Right atrium auricular region (tissue), 2 donors: Measurements from ENCODE around the gene WNK2. TPM values are rescaled to one million over a fixed set of nuclear protein-coding genes. Genes with fewer than 3 reads are reported as not detected.

Source experiments
- DNase-seq: peaks from one replicate; pipeline ENCODE4 v3.0.0-alpha.2; 2019; ENCODE audit warnings: low spot score
- H3K27ac ChIP-seq, 2 donors: fragments of 200-600 bp; sonication (generic); 1 replicate in 1 of 2; 2 replicates in 1 of 2; pipeline ENCODE4 v1.5.1; 2016 to 2019
- H3K27me3 ChIP-seq, 2 donors: fragments of 200-600 bp; sonication (generic); one replicate each; pipeline versions ENCODE4 v1.5.1 to v1.6.0; 2017 to 2019
- H3K36me3 ChIP-seq: fragments of 200-600 bp; sonication (generic); one replicate; pipeline ENCODE4 v1.5.1; 2016
- H3K4me1 ChIP-seq, 2 donors: fragments of 200-600 bp; sonication (generic); one replicate each; pipeline versions ENCODE4 v1.5.1 to v1.6.0; 2017 to 2019
- H3K4me3 ChIP-seq, 2 donors: fragments of 200-600 bp; sonication (generic); 1 replicate in 1 of 2; 2 replicates in 1 of 2; pipeline ENCODE4 v1.5.1; 2017 to 2019; ENCODE audit warnings: mild to moderate bottlenecking in 1 of 2, moderate library complexity in 1 of 2
- H3K9me3 ChIP-seq, 2 donors: fragments of 200-600 bp; sonication (generic); one replicate each; pipeline ENCODE4 v1.5.1; 2019
- CTCF ChIP-seq, 2 donors: fragments of 200-600 bp; sonication (generic); IDR thresholded peaks; one replicate each; pipeline ENCODE4 v1.5.1; 2019; ENCODE audit warnings: antibody characterized with exemption in 2 of 2
- total RNA-seq, 2 donors: library from RNA; depleted of rRNA; stranded (reverse); fragments of >200 nt; gene quantifications; one replicate each; pipeline ENCODE4 v1.1.0, GENCODE V29; 2016

Gene WNK2
- total RNA-seq, 2 donors from 2014 or later, result 61.4 to 132 TPM

GRCh38 chr9:93167838-93168237 lies 16.1 kb upstream of the WNK2 start:
- Histone ChIP-seq H3K9me3 (no peaks in the 10 kb centered on the region), H3K4me3 (no peak overlapping the region), H3K27ac (no peak overlapping the region), H3K27me3 (no peaks in the 10 kb centered on the region), H3K36me3 (no peaks in the 10 kb centered on the region), H3K4me1 (no peaks in the 10 kb centered on the region)
- DNase-seq, result no peak
- no peak for TF ChIP-seq CTCF (IDR thresholded peaks at IDR 0.05)

- H3K4me1 ChIP-seq, result no peaks in the 10 kb centered on the region
- H3K27me3 ChIP-seq, result no peaks in the 10 kb centered on the region
- no peak overlapping the region for H3K4me3 ChIP-seq
- no peak overlapping the region for H3K27ac ChIP-seq
- no peaks in the 10 kb centered on the region for H3K9me3 ChIP-seq
- no peaks in the 10 kb centered on the region for H3K36me3 ChIP-seq
- TF ChIP-seq CTCF (IDR thresholded peaks at IDR 0.05), result no peak
- no peak for DNase-seq
Observed at GRCh38 chr9:93168581-93168980, 15.4 kb upstream of the WNK2 start.

DNA sequence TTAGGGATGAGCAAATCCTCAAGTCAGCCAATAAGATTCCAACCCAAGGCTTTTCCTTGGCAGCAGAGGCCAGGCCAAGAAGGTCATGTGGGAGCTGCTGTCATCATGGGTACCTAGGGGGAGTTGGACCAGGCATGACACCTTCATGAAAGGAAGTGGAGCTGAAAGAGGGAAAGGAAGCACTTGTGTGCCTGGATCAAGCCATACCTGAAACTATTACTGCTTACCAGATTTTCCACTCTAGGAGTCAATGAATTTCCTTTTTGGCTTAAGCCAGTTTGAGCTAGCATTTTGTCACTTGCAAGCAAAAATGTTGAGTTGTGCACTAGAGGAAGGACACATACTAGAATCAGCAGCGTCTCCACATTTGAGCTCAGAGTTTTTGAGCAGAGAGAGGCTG lies 14.5 kb upstream of the WNK2 start:
- H3K9me3 ChIP-seq, result no peaks in the 10 kb centered on the region
- TF ChIP-seq CTCF (IDR thresholded peaks at IDR 0.05), result no peak
- H3K4me3 ChIP-seq, result no peak overlapping the region
- H3K27me3 ChIP-seq, result no peaks in the 10 kb centered on the region
- H3K36me3 ChIP-seq, result no peaks in the 10 kb centered on the region
- no peak for DNase-seq
- H3K27ac ChIP-seq, result no peak overlapping the region
- H3K4me1 ChIP-seq, result no peaks in the 10 kb centered on the region

DNA sequence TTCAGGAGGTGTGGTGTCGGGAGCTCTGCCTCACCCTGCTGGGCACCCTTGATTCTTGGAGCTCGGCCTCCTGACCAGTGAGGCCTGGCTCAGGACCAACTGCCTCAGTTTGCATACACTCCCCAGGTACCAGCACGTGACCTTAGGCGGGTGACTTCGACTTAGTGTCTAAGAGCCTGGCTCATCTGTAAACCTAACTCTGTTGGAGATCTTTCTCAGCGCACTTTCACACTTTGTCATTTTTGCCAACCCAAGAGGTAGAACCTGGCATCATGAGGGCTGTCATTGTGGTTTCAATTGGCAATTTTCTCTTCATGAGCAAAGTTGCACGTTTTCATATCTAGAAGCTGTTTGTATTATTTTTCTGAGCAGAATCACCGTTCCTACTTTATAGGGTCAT lies 13.4 kb upstream of the WNK2 start:
- H3K27ac ChIP-seq, result no peak overlapping the region
- H3K4me3 ChIP-seq, result no peak overlapping the region
- DNase-seq, result no peak
- no peaks in the 10 kb centered on the region for H3K9me3 ChIP-seq
- no peak for TF ChIP-seq CTCF (IDR thresholded peaks at IDR 0.05)
- H3K4me1 ChIP-seq, result no peaks in the 10 kb centered on the region
- H3K36me3 ChIP-seq, result no peaks in the 10 kb centered on the region
- H3K27me3 ChIP-seq, result no peaks in the 10 kb centered on the region

GRCh38 chr9:93171261-93171990 lies 12.5 kb upstream of the WNK2 start:
- no peaks in the 10 kb centered on the region for H3K27me3 ChIP-seq
- TF ChIP-seq CTCF (IDR thresholded peaks at IDR 0.05), result no peak
- no peak overlapping the region for H3K4me3 ChIP-seq
- no peaks in the 10 kb centered on the region for H3K9me3 ChIP-seq
- no peak overlapping the region for H3K27ac ChIP-seq
- no peak for DNase-seq
- no peaks in the 10 kb centered on the region for H3K4me1 ChIP-seq
- H3K36me3 ChIP-seq, result no peaks in the 10 kb centered on the region
